Measurements from ENCODE around the gene CDH4.

GRCh38 chr20:61559706-61560315, 307.8 kb downstream of the CDH4 start:
- TF ChIP-seq CTCF (IDR thresholded peaks at IDR 0.05; ENCODE audit: borderline replicate concordance, extremely low read depth, low read length, poor library complexity, severe bottlenecking) (no peak), EZH2 (IDR thresholded peaks at IDR 0.05; ENCODE audit: borderline replicate concordance, low read depth, low read length, severe bottlenecking) (no peak)
